OCI-LY7 (cell line): Measurements from ENCODE around the gene SF3B5. TPM values are rescaled to one million over a fixed set of nuclear protein-coding genes. Genes with fewer than 3 reads are reported as not detected.
A peak's percentile ranks its signal among the peaks of the same experiment; 100 is the strongest.

Source experiments
- BruUV-seq: library from RNA; stranded (reverse); fragments of 400-500 nt; replicated peaks from 2 replicates; lab custom pipeline; 2021; lab: Mats Ljungman, UMichigan
- CTCF ChIA-PET: fragments of 300-600 bp; sonication (Branson Sonifier 250); formaldehyde crosslinking; loops from one replicate; lab custom pipeline; 2022; ENCODE audit warnings: antibody characterized with exemption; ENCODE audit not compliant: unreplicated experiment; lab: Charles Lee
- POLR2A ChIA-PET: fragments of 300-600 bp; sonication (Branson Sonifier 250); formaldehyde crosslinking; loops from one replicate; lab custom pipeline; 2022; ENCODE audit warnings: antibody characterized with exemption; lab: Charles Lee
- DNase-seq: peaks from one replicate; pipeline ENCODE4 v3.0.0-alpha.2; 2015; ENCODE audit warnings: low spot score
- H2AFZ ChIP-seq: fragments of 200-600 bp; sonication (generic), shearing (Covaris generic); 2 replicates; pipeline ENCODE4 v1.6.1; 2014; ENCODE audit warnings: mild to moderate bottlenecking, antibody characterized with exemption, low read length, moderate library complexity
- H3K27ac ChIP-seq: fragments of 200-600 bp; sonication (generic); 2 replicates; pipeline ENCODE4 v1.5.1; 2014; ENCODE audit warnings: mixed run types, low read depth, mild to moderate bottlenecking, moderate library complexity, low read length, inconsistent platforms; ENCODE audit not compliant: poor library complexity, severe bottlenecking
- H3K36me3 ChIP-seq: fragments of 200-600 bp; sonication (generic); 2 replicates; pipeline ENCODE4 v1.6.1; 2014; ENCODE audit warnings: mild to moderate bottlenecking, antibody characterized with exemption, low read length, moderate library complexity, mixed read lengths; ENCODE audit not compliant: insufficient read depth
- H3K4me1 ChIP-seq: fragments of 200-600 bp; sonication (generic); 2 replicates; pipeline ENCODE4 v1.5.1; 2014; ENCODE audit warnings: mild to moderate bottlenecking, low read length; ENCODE audit not compliant: insufficient read depth, poor library complexity, severe bottlenecking
- H3K4me2 ChIP-seq: fragments of 200-600 bp; sonication (generic); 2 replicates; pipeline ENCODE4 v1.6.1; 2014; ENCODE audit warnings: mild to moderate bottlenecking, low read length
- H3K4me3 ChIP-seq: fragments of 200-600 bp; sonication (generic); 2 replicates; pipeline ENCODE4 v1.5.1; 2014; ENCODE audit warnings: mild to moderate bottlenecking, low read depth, low read length; ENCODE audit not compliant: poor library complexity, severe bottlenecking
- H3K79me2 ChIP-seq: fragments of 200-600 bp; sonication (generic); 2 replicates; pipeline ENCODE4 v1.6.1; 2016; ENCODE audit warnings: low read depth, mild to moderate bottlenecking, low read length, moderate library complexity, mixed read lengths; ENCODE audit not compliant: insufficient read depth
- H3K9me2 ChIP-seq: fragments of 200-600 bp; sonication (generic); 2 replicates; pipeline ENCODE4 v1.6.1; 2016; ENCODE audit warnings: mild to moderate bottlenecking, low read length, mixed read lengths; ENCODE audit not compliant: insufficient read depth
- H3K9me3 ChIP-seq: fragments of 200-600 bp; sonication (generic); 2 replicates; pipeline ENCODE4 v1.6.1; 2014; ENCODE audit warnings: mild to moderate bottlenecking, mixed run types, low read length, mixed read lengths
- H4K20me1 ChIP-seq: fragments of 200-600 bp; sonication (generic); 2 replicates; pipeline ENCODE4 v1.6.1; 2014; ENCODE audit warnings: mild to moderate bottlenecking, antibody characterized with exemption, low read length, moderate library complexity, mixed read lengths; ENCODE audit not compliant: insufficient read depth
- CTCF ChIP-seq: fragments of 200-600 bp; sonication (generic); conservative IDR thresholded peaks from 2 replicates; pipeline ENCODE4 v1.5.1; 2014; ENCODE audit warnings: mild to moderate bottlenecking, antibody characterized with exemption, low read length, moderate library complexity, mixed read lengths
- EZH2phosphoT487 ChIP-seq: fragments of 200-600 bp; sonication (generic); IDR thresholded peaks from 2 replicates; pipeline ENCODE4 v1.6.1; 2018; ENCODE audit warnings: low read depth, borderline replicate concordance, mild to moderate bottlenecking, mixed run types, antibody characterized with exemption, low read length, moderate library complexity, mixed read lengths
- intact Hi-C: fragments of 100-400 bp; cut with micrococcal nuclease; formaldehyde crosslinking; loops from one replicate; pipeline ENCODE4 v1.10.0; 2022; ENCODE audit not compliant: unreplicated experiment
- total RNA-seq, 2 experiments: library from RNA; depleted of rRNA in 1 of 2; stranded (reverse); fragments of >200 nt in 1 of 2; shearing (Covaris generic) in 1 of 2; gene quantifications; 2 replicates each; pipeline ENCODE4 v1.2.3, GENCODE V29; 2014 to 2022

SF3B5 gene
- total RNA-seq, 2 experiments from 2014 or later, result 135 to 187 TPM

- H3K9me3 ChIP-seq, result no peaks in the 10 kb centered on the region
- H3K9me2 ChIP-seq, result no peaks in the 10 kb centered on the region
- H3K27ac ChIP-seq, result no peak overlapping the region
- no peak for TF ChIP-seq EZH2phosphoT487
- TF ChIP-seq CTCF, result no peak
- no peaks in the 10 kb centered on the region for H3K79me2 ChIP-seq
- no peaks in the 10 kb centered on the region for H4K20me1 ChIP-seq
- intact Hi-C loops, result loop anchor here (10.0 kb wide), 2 partner anchors 218 to 608 kb away; partner anchors contain the start of genes ADAT2, LTV1 and PEX3
- no peaks in the 10 kb centered on the region for H3K36me3 ChIP-seq
- peaks cover 24% of the 10 kb centered on the region for H3K4me1 ChIP-seq
- peak overlapping the region; percentile 82 for H3K4me3 ChIP-seq
- peak overlapping the region; percentile 96; the same call in 1 of the 2 replicates for H2AFZ ChIP-seq
- peak; percentile 13 for DNase-seq
- BruUV-seq, result no TSS peak
- CTCF ChIA-PET, result no interaction called here
- POLR2A ChIA-PET, result interaction anchor here (1.1 to 1.6 kb wide), 2 partner anchors 37 to 154 kb away, joined by 4 to 5 read pairs; no protein-coding TSS in a partner anchor
- H3K4me2 ChIP-seq, result peak overlapping the region; percentile 86
Measured at GRCh38 chr6:144062786-144063185, 32.6 kb downstream of the SF3B5 start.

GRCh38 chr6:144059139-144059538 lies 36.2 kb downstream of the SF3B5 start:
- H3K27ac ChIP-seq, result no peak overlapping the region
- H3K9me2 ChIP-seq, result no peaks in the 10 kb centered on the region
- H3K36me3 ChIP-seq, result no peaks in the 10 kb centered on the region
- TF ChIP-seq EZH2phosphoT487, result no peak
- TF ChIP-seq CTCF, result no peak
- peaks cover 12% of the 10 kb centered on the region for H3K4me1 ChIP-seq
- no peak overlapping the region for H2AFZ ChIP-seq
- no TSS peak for BruUV-seq
- intact Hi-C loops, result no loop called here
- no peaks in the 10 kb centered on the region for H4K20me1 ChIP-seq
- ChIA-PET POLR2A (no interaction called here), CTCF (no interaction called here)
- no peaks in the 10 kb centered on the region for H3K9me3 ChIP-seq
- no peaks in the 10 kb centered on the region for H3K79me2 ChIP-seq
- H3K4me2 ChIP-seq, result no peak overlapping the region
- DNase-seq, result no peak
- no peak overlapping the region for H3K4me3 ChIP-seq

- no peak for TF ChIP-seq CTCF
- no peak for TF ChIP-seq EZH2phosphoT487
- no peaks in the 10 kb centered on the region for H3K36me3 ChIP-seq
- intact Hi-C loops, result no loop called here
- H4K20me1 ChIP-seq, result no peaks in the 10 kb centered on the region
- no peak overlapping the region for H3K27ac ChIP-seq
- no peak overlapping the region for H3K4me3 ChIP-seq
- H3K4me1 ChIP-seq, result no peaks in the 10 kb centered on the region
- ChIA-PET POLR2A (interaction anchor here (0.6 to 1.3 kb wide), 2 partner anchors 9 to 11 kb away, joined by 3 read pairs; no protein-coding TSS in a partner anchor), CTCF (no interaction called here)
- no peaks in the 10 kb centered on the region for H3K9me3 ChIP-seq
- no peak overlapping the region for H3K4me2 ChIP-seq
- H2AFZ ChIP-seq, result no peak overlapping the region
- H3K9me2 ChIP-seq, result no peaks in the 10 kb centered on the region
- no peak for DNase-seq
- no peaks in the 10 kb centered on the region for H3K79me2 ChIP-seq
- BruUV-seq, result no TSS peak
Measured at GRCh38 chr6:144055121-144055931, 40.0 kb downstream of the SF3B5 start.
